ENCODE results near the gene PFKL. TPM values are rescaled to one million over a fixed set of nuclear protein-coding genes. Genes with fewer than 3 reads are reported as not detected.
A peak's percentile ranks its signal among the peaks of the same experiment; 100 is the strongest.

The PFKL gene
- total and polyA plus RNA-seq, 2 experiments from 2014 or later = 40.3 to 106 TPM

- H3K4me3 ChIP-seq = no peak overlapping the region
- no peaks in the 10 kb centered on the region; the same call in 2 of the 3 replicates for H3K36me3 Mint-ChIP-seq (ENCODE audit: low read depth)
- H3K36me3 ChIP-seq (ENCODE audit: insufficient read depth) = no peaks in the 10 kb centered on the region
- H2AFZ ChIP-seq = no peak overlapping the region
- H3K9me2 ChIP-seq (ENCODE audit: insufficient read depth) = no peaks in the 10 kb centered on the region
- TF ChIP-seq ZNF331 (CRISPR knock-in tag; IDR thresholded peaks at IDR 0.05; ENCODE audit: low read depth) = no peak
- TF ChIP-seq, protein P1, sequence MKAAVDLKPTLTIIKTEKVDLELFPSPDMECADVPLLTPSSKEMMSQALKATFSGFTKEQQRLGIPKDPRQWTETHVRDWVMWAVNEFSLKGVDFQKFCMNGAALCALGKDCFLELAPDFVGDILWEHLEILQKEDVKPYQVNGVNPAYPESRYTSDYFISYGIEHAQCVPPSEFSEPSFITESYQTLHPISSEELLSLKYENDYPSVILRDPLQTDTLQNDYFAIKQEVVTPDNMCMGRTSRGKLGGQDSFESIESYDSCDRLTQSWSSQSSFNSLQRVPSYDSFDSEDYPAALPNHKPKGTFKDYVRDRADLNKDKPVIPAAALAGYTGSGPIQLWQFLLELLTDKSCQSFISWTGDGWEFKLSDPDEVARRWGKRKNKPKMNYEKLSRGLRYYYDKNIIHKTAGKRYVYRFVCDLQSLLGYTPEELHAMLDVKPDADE (IDR thresholded peaks at IDR 0.05) = no peak
- TF ChIP-seq CREB1 (CRISPR knock-in tag; IDR thresholded peaks at IDR 0.05; ENCODE audit: low read depth) = no peak
- no peak for TF ChIP-seq NANOG (IDR thresholded peaks at IDR 0.05; ENCODE audit: borderline replicate concordance)
- no peak for TF ChIP-seq POLR2AphosphoS5 (IDR thresholded peaks at IDR 0.05; ENCODE audit: low read depth)
- TF ChIP-seq ZNF114 (CRISPR knock-in tag; IDR thresholded peaks at IDR 0.05) = no peak
- H3K79me2 ChIP-seq (replicated peaks; ENCODE audit: insufficient read depth) = no peaks in the 10 kb centered on the region
- H3K27me3 ChIP-seq (ENCODE audit: insufficient read depth) = no peaks in the 10 kb centered on the region
- ATAC-seq (no peak), DNase-seq (ENCODE audit: low spot score) (no peak)
- H3K27ac Mint-ChIP-seq = no peak overlapping the region
- no peaks in the 10 kb centered on the region for H4K20me1 ChIP-seq (replicated peaks; ENCODE audit: insufficient read depth)
- H3K9me3 Mint-ChIP-seq = no peaks in the 10 kb centered on the region
- peaks cover 16% of the 10 kb centered on the region; the same call in 1 of the 2 replicates for H3K4me1 ChIP-seq (ENCODE audit: insufficient read depth)
- H3K4me3 Mint-ChIP-seq = peak overlapping the region; percentile 74; the same call in 1 of the 3 replicates
- H3K4me1 Mint-ChIP-seq = peaks cover 26% of the 10 kb centered on the region
- no peak overlapping the region for H3K4me2 ChIP-seq
- H3K27me3 Mint-ChIP-seq (ENCODE audit: insufficient read depth, low read depth, poor library complexity) = peaks cover 4% of the 10 kb centered on the region
- H3K27ac ChIP-seq (ENCODE audit: low read depth) = no peak overlapping the region
- H3F3A ChIP-seq (replicated peaks; ENCODE audit: low read depth) = peaks cover 13% of the 10 kb centered on the region; the same call in 1 of the 2 replicates
Observed at GRCh38 chr21:44337449-44337848, 37.6 kb downstream of the PFKL start.

DNA sequence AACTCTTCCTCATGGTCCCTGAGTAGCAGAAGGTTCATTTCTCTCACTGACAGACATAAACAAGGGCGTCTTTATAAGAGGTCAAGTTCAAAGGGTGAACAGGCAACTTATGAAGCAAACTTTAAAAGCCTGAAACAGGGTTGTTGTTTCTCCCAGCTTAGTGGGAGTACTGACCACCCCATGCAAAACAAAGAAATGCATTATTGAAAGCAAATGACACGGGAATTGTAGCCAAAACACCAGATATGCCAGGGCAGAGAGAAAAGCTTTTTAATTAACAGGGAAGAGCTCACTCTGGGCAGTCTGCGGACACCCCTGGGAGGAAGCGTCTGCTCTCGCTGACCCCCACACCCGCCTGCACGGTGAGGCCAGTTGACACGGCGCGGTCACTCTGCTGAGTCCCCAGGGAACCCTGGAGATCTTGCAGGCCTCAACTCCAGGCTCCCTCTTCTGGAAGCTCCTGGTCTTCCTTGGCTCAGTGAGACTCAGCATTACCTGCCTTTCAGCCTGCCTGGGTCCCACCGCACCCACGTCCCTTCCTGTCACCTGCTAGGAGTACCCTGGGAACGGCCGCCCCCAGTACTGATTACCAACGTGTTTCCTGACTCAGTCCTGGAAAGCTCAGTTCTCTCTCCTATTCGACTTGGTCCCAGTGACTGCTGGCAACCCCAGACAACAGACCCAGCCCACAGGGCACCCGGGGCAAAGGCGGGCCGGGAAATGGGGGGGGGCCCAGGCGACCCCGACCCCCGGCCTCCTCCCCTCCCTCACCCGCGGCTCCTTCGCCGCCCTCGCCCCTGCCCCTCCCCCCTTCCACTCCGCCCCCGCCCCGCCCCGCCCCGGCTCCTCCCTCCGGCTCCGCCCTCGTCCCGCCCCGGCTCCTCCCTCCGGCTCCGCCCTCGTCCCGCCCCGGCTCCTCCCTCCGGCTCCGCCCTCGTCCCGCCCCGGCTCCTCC lies 38.4 kb downstream of the PFKL start:
- H3K27me3 Mint-ChIP-seq (ENCODE audit: insufficient read depth, low read depth, poor library complexity) = peaks cover 4% of the 10 kb centered on the region
- H3K27me3 ChIP-seq (ENCODE audit: insufficient read depth) = no peaks in the 10 kb centered on the region
- no peak overlapping the region for H2AFZ ChIP-seq
- peak overlapping the region; percentile 78 for H3K4me2 ChIP-seq
- H3K4me1 ChIP-seq (ENCODE audit: insufficient read depth) = peaks cover 16% of the 10 kb centered on the region; the same call in 1 of the 2 replicates
- peak overlapping the region; percentile 74 for H3K4me3 Mint-ChIP-seq
- peak overlapping the region; percentile 66 for H3K4me3 ChIP-seq
- TF ChIP-seq ZNF114 (CRISPR knock-in tag; IDR thresholded peaks at IDR 0.05) (no peak), STAT1 (IDR thresholded peaks at IDR 0.05; ENCODE audit: unreplicated experiment) (no peak)
- TF ChIP-seq, protein P2, sequence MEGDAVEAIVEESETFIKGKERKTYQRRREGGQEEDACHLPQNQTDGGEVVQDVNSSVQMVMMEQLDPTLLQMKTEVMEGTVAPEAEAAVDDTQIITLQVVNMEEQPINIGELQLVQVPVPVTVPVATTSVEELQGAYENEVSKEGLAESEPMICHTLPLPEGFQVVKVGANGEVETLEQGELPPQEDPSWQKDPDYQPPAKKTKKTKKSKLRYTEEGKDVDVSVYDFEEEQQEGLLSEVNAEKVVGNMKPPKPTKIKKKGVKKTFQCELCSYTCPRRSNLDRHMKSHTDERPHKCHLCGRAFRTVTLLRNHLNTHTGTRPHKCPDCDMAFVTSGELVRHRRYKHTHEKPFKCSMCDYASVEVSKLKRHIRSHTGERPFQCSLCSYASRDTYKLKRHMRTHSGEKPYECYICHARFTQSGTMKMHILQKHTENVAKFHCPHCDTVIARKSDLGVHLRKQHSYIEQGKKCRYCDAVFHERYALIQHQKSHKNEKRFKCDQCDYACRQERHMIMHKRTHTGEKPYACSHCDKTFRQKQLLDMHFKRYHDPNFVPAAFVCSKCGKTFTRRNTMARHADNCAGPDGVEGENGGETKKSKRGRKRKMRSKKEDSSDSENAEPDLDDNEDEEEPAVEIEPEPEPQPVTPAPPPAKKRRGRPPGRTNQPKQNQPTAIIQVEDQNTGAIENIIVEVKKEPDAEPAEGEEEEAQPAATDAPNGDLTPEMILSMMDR (conservative IDR thresholded peaks at IDR 0.05; ENCODE audit: low read depth in 2 of 2) = peak; percentile 23 to 50; a peak in 2 of 4 replicates
- H4K20me1 ChIP-seq (replicated peaks; ENCODE audit: insufficient read depth) = no peaks in the 10 kb centered on the region
- peaks cover 13% of the 10 kb centered on the region; the same call in 1 of the 2 replicates for H3F3A ChIP-seq (replicated peaks; ENCODE audit: low read depth)
- peak overlapping the region; percentile 59; the same call in 1 of the 2 replicates for H3K27ac Mint-ChIP-seq
- peaks cover 28% of the 10 kb centered on the region for H3K4me1 Mint-ChIP-seq
- no peaks in the 10 kb centered on the region for H3K9me2 ChIP-seq (ENCODE audit: insufficient read depth)
- H3K36me3 ChIP-seq (ENCODE audit: insufficient read depth) = no peaks in the 10 kb centered on the region
- DNase-seq (ENCODE audit: low spot score) = peak; percentile 85
- ATAC-seq = peak; percentile 52
- no peaks in the 10 kb centered on the region; the same call in 2 of the 3 replicates for H3K36me3 Mint-ChIP-seq (ENCODE audit: low read depth)
- no peaks in the 10 kb centered on the region for H3K79me2 ChIP-seq (replicated peaks; ENCODE audit: insufficient read depth)
- no peaks in the 10 kb centered on the region for H3K9me3 Mint-ChIP-seq
- H3K27ac ChIP-seq (ENCODE audit: low read depth) = peak overlapping the region; percentile 66
